Ishikawa (cell line): ENCODE measurements around the gene ACHE.

Experiments
- CEBPB ChIP-seq: IDR thresholded peaks from 2 replicates; pipeline ENCODE4 v1.6.1; 2012
- EGR1 ChIP-seq: IDR thresholded peaks from 2 replicates; pipeline ENCODE4 v1.6.1; 2012
- EP300 ChIP-seq: IDR thresholded peaks from 2 replicates; pipeline ENCODE4 v1.6.1; 2012; ENCODE audit warnings: borderline replicate concordance
- FOXM1 ChIP-seq: IDR thresholded peaks from 2 replicates; pipeline ENCODE4 v1.6.1; 2012; ENCODE audit warnings: low read depth, borderline replicate concordance
- RAD21 ChIP-seq: IDR thresholded peaks from 2 replicates; pipeline ENCODE4 v1.6.1; 2012; ENCODE audit warnings: low read depth
- TAF1 ChIP-seq: IDR thresholded peaks from 2 replicates; pipeline ENCODE4 v1.6.1; 2012; ENCODE audit warnings: low read depth, mild to moderate bottlenecking
- TCF12 ChIP-seq: IDR thresholded peaks from 2 replicates; pipeline ENCODE4 v1.6.1; 2012; ENCODE audit warnings: low read depth
- YY1 ChIP-seq: IDR thresholded peaks from 2 replicates; pipeline ENCODE4 v1.6.1; 2012; ENCODE audit warnings: low read depth
- TF ChIP-seq, protein P1 (sequence below): IDR thresholded peaks from 2 replicates; pipeline ENCODE4 v1.6.1; 2012
- TF ChIP-seq, protein P2 (sequence below): IDR thresholded peaks from 2 replicates; pipeline ENCODE4 v1.6.1; 2012; ENCODE audit warnings: low read depth, mild to moderate bottlenecking
- TF ChIP-seq, protein P3 (sequence below): IDR thresholded peaks from 2 replicates; pipeline ENCODE4 v1.6.1; 2012

DNA sequence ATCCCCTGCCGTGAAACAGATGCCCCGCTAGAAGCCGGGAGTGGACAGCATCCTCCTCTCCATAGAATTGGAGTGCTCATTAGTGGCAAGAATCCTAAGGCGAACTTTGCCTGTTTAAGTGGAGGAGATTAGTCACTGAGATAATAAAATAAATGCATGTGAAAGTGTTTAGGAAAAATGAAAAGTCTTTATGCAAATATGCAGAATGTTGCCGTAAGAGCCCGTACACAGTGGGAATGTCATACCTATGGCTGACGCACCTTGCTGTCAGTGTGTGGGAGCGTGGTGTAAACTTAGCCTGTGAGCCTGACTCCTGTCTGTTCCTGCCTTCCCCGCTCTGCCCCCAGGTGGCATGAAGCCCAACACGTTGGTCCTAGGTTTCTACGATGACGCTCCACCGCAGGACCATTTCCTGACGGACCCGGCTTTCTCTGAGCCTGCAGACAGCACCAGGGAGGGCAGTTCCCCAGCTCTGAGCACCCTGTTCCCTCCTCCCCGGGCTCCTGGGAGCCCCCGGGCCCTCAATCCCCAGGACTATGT lies 30.2 kb downstream of the ACHE start:
- TF ChIP-seq, protein P1, sequence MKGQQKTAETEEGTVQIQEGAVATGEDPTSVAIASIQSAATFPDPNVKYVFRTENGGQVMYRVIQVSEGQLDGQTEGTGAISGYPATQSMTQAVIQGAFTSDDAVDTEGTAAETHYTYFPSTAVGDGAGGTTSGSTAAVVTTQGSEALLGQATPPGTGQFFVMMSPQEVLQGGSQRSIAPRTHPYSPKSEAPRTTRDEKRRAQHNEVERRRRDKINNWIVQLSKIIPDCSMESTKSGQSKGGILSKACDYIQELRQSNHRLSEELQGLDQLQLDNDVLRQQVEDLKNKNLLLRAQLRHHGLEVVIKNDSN: no peak
- no peak for TF ChIP-seq RAD21
- TF ChIP-seq EP300: no peak
- TF ChIP-seq FOXM1: no peak
- TF ChIP-seq YY1: no peak
- no peak for TF ChIP-seq CEBPB
- no peak for TF ChIP-seq TCF12
- TF ChIP-seq, protein P2, sequence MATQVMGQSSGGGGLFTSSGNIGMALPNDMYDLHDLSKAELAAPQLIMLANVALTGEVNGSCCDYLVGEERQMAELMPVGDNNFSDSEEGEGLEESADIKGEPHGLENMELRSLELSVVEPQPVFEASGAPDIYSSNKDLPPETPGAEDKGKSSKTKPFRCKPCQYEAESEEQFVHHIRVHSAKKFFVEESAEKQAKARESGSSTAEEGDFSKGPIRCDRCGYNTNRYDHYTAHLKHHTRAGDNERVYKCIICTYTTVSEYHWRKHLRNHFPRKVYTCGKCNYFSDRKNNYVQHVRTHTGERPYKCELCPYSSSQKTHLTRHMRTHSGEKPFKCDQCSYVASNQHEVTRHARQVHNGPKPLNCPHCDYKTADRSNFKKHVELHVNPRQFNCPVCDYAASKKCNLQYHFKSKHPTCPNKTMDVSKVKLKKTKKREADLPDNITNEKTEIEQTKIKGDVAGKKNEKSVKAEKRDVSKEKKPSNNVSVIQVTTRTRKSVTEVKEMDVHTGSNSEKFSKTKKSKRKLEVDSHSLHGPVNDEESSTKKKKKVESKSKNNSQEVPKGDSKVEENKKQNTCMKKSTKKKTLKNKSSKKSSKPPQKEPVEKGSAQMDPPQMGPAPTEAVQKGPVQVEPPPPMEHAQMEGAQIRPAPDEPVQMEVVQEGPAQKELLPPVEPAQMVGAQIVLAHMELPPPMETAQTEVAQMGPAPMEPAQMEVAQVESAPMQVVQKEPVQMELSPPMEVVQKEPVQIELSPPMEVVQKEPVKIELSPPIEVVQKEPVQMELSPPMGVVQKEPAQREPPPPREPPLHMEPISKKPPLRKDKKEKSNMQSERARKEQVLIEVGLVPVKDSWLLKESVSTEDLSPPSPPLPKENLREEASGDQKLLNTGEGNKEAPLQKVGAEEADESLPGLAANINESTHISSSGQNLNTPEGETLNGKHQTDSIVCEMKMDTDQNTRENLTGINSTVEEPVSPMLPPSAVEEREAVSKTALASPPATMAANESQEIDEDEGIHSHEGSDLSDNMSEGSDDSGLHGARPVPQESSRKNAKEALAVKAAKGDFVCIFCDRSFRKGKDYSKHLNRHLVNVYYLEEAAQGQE: no peak
- no peak for TF ChIP-seq EGR1
- TF ChIP-seq TAF1: no peak
- TF ChIP-seq, protein P3, sequence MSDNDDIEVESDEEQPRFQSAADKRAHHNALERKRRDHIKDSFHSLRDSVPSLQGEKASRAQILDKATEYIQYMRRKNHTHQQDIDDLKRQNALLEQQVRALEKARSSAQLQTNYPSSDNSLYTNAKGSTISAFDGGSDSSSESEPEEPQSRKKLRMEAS: no peak
